HTR-8/SVneo (cell line): ENCODE measurements around the gene ICA1L.

ENCODE experiments used
- DNase-seq: peaks from one replicate; pipeline ENCODE4 v3.0.0; 2011; ENCODE audit warnings: low spot score, mixed read lengths; ENCODE audit not compliant: insufficient read length
- FAIRE-seq: peaks from 2 replicates; lab custom pipeline; 2011; peaks lifted over from hg19 to GRCh38; lab: Jason Lieb, UNC

ICA1L gene

DNA sequence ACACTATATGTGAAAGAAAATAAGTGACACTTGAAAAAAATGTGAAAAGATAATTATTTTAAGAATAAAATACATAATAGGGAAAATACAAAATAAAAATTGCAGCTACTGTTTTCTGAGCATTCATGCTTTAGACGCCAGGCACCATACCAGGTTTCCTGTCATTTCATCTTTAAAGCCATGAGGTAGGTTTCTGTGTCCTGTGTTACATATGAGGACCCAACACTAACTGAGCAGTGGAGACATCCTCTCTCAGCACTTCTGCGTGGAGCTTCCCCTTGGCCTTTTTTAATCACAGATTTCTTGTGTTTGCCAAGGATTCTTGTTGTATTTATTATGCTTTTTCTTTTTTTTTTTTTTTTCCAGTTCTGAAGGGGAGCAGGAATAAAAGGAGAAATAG is 119.5 kb downstream of the ICA1L start:
- DNase-seq (no peak), FAIRE-seq (no peak)

DNA sequence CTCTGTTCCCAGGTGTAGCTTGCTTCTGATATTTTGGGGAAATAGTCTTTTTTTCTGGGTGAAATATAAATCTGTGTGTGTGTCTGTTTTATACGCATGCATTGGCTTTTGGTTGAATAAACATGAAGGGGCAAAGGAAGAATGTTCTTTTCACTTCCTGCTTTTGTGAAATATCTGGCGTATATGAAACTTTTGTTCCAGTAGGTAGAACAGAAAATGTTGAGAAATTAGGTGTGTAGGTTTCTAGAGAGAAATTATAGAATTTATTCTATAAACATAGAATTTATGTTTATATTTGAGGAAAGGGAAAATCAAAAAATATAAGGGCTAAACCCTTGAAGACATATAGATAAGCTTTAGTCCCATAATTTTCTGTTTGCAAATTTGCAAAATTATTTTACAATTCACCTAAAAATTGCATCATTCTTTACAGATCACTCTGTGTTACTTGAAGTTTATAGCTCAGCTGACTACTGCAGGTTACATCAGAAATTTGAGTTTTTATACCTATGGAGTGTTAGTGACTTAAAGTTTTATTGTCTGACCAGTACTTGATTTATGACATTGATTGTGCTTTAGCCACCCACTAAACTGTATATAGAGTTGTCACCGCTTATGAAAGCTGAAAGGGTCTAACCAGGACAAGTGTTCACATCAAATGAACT is 120.7 kb downstream of the ICA1L start:
- no peak for FAIRE-seq
- no peak for DNase-seq

- DNase-seq, result no peak
- FAIRE-seq, result no peak
Measured at GRCh38 chr2:202749477-202749876, 122.1 kb downstream of the ICA1L start.

- DNase-seq, result no peak
- FAIRE-seq, result no peak
Measured at GRCh38 chr2:202743613-202744012, 128.0 kb downstream of the ICA1L start.

DNA sequence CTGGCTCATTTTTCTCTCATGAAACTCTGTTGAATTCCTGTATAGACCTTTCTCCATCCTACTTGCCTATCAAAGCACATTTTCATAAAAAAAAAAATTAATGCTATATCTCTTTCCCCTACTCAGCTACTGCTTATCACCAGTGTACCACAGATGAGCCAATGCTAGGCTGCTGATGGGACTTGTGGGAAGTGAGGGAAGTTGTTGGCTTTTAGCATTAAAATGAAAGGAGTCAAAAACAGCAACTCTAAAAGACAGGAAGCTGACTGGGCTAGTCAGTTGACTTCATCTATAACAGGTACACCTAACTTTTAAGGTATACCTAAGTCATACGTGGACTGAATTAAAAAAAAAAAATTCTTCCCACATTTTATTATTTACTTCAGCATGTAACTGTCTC is 134.7 kb downstream of the ICA1L start:
- DNase-seq (no peak), FAIRE-seq (no peak)

- no peak for DNase-seq
- FAIRE-seq, result no peak
Measured at GRCh38 chr2:202726070-202726469, 145.5 kb downstream of the ICA1L start.

DNA sequence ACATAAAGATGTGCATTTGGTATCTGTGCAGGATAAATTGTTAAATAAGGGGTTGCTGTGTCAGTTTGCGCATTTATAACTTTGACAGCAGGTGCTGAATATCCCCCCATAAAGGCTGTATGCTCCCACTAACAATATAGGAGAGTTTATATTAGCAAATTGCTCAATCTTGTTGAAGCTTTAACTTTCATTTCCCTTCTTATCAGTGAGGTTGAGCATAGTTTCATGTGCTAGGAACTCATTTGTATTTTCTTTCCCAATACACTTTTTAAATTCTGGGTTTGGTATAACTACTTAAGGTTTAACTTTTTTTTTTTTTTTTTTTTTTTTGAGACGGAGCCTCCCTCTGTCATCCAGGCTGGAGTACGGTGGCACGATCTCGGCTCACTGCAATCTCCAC is 147.8 kb downstream of the ICA1L start:
- DNase-seq, result no peak
- FAIRE-seq, result no peak
